MM.1S (cell line): ENCODE results near the gene PIEZO2.

Experiments
- CTCF ChIP-seq: fragments of 300-600 bp; sonication (generic); IDR thresholded peaks from 2 replicates; pipeline ENCODE4 v1.5.1; 2016; ENCODE audit warnings: antibody characterized with exemption, low read length, mixed read lengths
- EZH2 ChIP-seq: fragments of 300-600 bp; sonication (generic); optimal IDR thresholded peaks from 2 replicates; pipeline ENCODE3; 2017; ENCODE audit warnings: low read depth, mild to moderate bottlenecking, antibody characterized with exemption, low read length, mixed read lengths
- EZH2phosphoT487 ChIP-seq: fragments of 300-600 bp; sonication (generic); IDR thresholded peaks from 2 replicates; pipeline ENCODE4 v1.6.1; 2018; ENCODE audit warnings: antibody characterized with exemption, low read length

- TF ChIP-seq CTCF (no peak), EZH2phosphoT487 (no peak), EZH2 (no peak)
These were observed 447.2 kb downstream of the PIEZO2 start for GRCh38 chr18:10702206-10702605.
